GM19452 (cell line): ENCODE results near the gene RGS10.
A peak's percentile ranks its signal among the peaks of the same experiment; 100 is the strongest.

Experiments
- ATAC-seq: cut with Tn5 transposase; IDR thresholded peaks from one replicate; pipeline ENCODE4 v1.9.1; 2021; ENCODE audit not compliant: unreplicated experiment

RGS10 gene

GRCh38 chr10:119499677-119500002 is 42.9 kb downstream of the RGS10 start:
- ATAC-seq, result no peak

GRCh38 chr10:119498889-119499676 is 43.4 kb downstream of the RGS10 start:
- no peak for ATAC-seq

- ATAC-seq, result no peak
Observed at GRCh38 chr10:119497243-119497642, 45.3 kb downstream of the RGS10 start.

- peak; percentile 73 for ATAC-seq
Observed at GRCh38 chr10:119496273-119496672, 46.2 kb downstream of the RGS10 start.

- ATAC-seq, result no peak
Observed at GRCh38 chr10:119495545-119495944, 47.0 kb downstream of the RGS10 start.

GRCh38 chr10:119495021-119495505 is 47.5 kb downstream of the RGS10 start:
- no peak for ATAC-seq

- no peak for ATAC-seq
Observed at GRCh38 chr10:119494236-119495020, 48.1 kb downstream of the RGS10 start.

GRCh38 chr10:119493155-119493554 is 49.4 kb downstream of the RGS10 start:
- ATAC-seq, result no peak

- ATAC-seq, result no peak
Observed at GRCh38 chr10:119491966-119492757, 50.4 kb downstream of the RGS10 start.

GRCh38 chr10:119489991-119490326 is 52.6 kb downstream of the RGS10 start:
- ATAC-seq, result no peak

GRCh38 chr10:119488675-119489074 is 53.8 kb downstream of the RGS10 start:
- no peak for ATAC-seq

GRCh38 chr10:119483839-119484238 is 58.7 kb downstream of the RGS10 start:
- ATAC-seq, result no peak

GRCh38 chr10:119483001-119483400 is 59.5 kb downstream of the RGS10 start:
- ATAC-seq, result no peak

- no peak for ATAC-seq
Observed at GRCh38 chr10:119481781-119482426, 60.6 kb downstream of the RGS10 start.

- no peak for ATAC-seq
Observed at GRCh38 chr10:119480667-119481066, 61.9 kb downstream of the RGS10 start.

- ATAC-seq, result no peak
Observed at GRCh38 chr10:119479532-119479931, 63.0 kb downstream of the RGS10 start.

GRCh38 chr10:119478811-119479341 is 63.6 kb downstream of the RGS10 start:
- ATAC-seq, result peak; percentile 4

GRCh38 chr10:119478111-119478802 is 64.3 kb downstream of the RGS10 start:
- peak; percentile 95 for ATAC-seq

GRCh38 chr10:119477444-119477843 is 65.1 kb downstream of the RGS10 start:
- peak; percentile 43 for ATAC-seq

GRCh38 chr10:119474606-119475005 is 67.9 kb downstream of the RGS10 start:
- ATAC-seq, result no peak
